ENCODE measurements around the gene ZNF578. TPM values are rescaled to one million over a fixed set of nuclear protein-coding genes. Genes with fewer than 3 reads are reported as not detected.

ZNF578 gene
- total and polyA plus RNA-seq, 2 of the 4 experiments (the other 2 are of a cell fraction), result 1.4 to 4.1 TPM

DNA sequence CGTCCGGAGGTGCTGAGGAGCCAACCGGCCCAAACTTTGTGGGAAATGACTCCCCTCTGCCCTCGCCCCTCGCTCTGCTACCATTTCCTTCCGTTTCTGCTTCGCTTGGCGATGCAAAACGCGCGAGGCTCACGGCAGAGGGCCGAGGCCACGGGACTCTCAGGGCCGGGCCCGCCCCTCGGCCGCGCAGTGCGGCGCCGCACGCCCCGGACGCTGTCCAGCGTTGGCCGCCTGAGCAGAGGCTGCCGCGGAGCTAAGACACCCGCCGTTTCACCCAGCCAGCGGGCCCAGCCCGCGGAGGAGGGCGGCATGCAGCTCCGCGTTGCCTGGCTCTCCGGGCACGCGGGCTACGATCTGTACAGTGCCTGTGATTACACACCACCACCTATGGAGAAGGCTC, 2.1 kb upstream of the ZNF578 start:
- Histone ChIP-seq H3K27ac (ENCODE audit: insufficient read depth, low read length) (no peak overlapping the region), H2AFZ (replicated peaks; ENCODE audit: low read length, poor library complexity) (peak overlapping the region; percentile 70)
- no peak for ATAC-seq (ENCODE audit: low read depth)

More for the DNA sequence above, 2.1 kb upstream of the ZNF578 start:
- no peak overlapping the region for H4K5ac ChIP-seq (ENCODE audit: low read depth, low read length)
- H2AK5ac ChIP-seq (ENCODE audit: low read depth, low read length), result no peak overlapping the region
- peaks cover 30% of the 10 kb centered on the region for H3K9me3 ChIP-seq (ENCODE audit: control insufficient read depth, insufficient read depth, low read length)
- no TSS peak for BruUV-seq (replicated peaks)
- no peak overlapping the region for H3K56ac ChIP-seq (ENCODE audit: extremely low read depth, insufficient read depth, low read length)
- no peak overlapping the region for H2BK15ac ChIP-seq (ENCODE audit: low read depth, low read length)
- H3K4me2 ChIP-seq (ENCODE audit: low read depth, low read length), result peak overlapping the region; percentile 22; the same call in 1 of the 2 replicates
- in situ Hi-C loops (cut with MboI; ENCODE audit: low sequenced_read_pairs), result no loop called here
- H4K91ac ChIP-seq (ENCODE audit: insufficient read depth, low read depth, low read length), result no peak overlapping the region
- H2AK9ac ChIP-seq (replicated peaks; ENCODE audit: low read depth, low read length, poor library complexity), result no peak overlapping the region
- CTCF ChIA-PET, result no interaction called here
- peaks cover 2% of the 10 kb centered on the region; the same call in 1 of the 2 replicates for H3K36me3 ChIP-seq (ENCODE audit: control insufficient read depth, insufficient read depth, low read length)
- H3K27me3 ChIP-seq (ENCODE audit: control insufficient read depth, insufficient read depth, low read length), result no peaks in the 10 kb centered on the region
- WGBS, 2 experiments (ENCODE audit: extremely low coverage in 2 of 2, insufficient read length in 1 of 2), result no CpG with 5 or more reads among the region's 41 CpGs
- H4K8ac ChIP-seq (ENCODE audit: low read depth in 2 of 2, low read length in 2 of 2), result no peak overlapping the region
- no peak overlapping the region for H3K4me3 ChIP-seq (ENCODE audit: insufficient read depth, low read depth, low read length)
- POLR2A ChIA-PET (ENCODE audit: unreplicated experiment), result no interaction called here
- no peak for TF ChIP-seq MXI1 (IDR thresholded peaks at IDR 0.05; ENCODE audit: borderline replicate concordance, low read depth, low read length)
- TF ChIP-seq, protein P1, sequence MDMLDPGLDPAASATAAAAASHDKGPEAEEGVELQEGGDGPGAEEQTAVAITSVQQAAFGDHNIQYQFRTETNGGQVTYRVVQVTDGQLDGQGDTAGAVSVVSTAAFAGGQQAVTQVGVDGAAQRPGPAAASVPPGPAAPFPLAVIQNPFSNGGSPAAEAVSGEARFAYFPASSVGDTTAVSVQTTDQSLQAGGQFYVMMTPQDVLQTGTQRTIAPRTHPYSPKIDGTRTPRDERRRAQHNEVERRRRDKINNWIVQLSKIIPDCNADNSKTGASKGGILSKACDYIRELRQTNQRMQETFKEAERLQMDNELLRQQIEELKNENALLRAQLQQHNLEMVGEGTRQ (IDR thresholded peaks at IDR 0.05; ENCODE audit: low read depth, low read length), result no peak
- no peak for TF ChIP-seq BHLHE40 (IDR thresholded peaks at IDR 0.05; ENCODE audit: low read depth, low read length)
- TF ChIP-seq, protein P2, sequence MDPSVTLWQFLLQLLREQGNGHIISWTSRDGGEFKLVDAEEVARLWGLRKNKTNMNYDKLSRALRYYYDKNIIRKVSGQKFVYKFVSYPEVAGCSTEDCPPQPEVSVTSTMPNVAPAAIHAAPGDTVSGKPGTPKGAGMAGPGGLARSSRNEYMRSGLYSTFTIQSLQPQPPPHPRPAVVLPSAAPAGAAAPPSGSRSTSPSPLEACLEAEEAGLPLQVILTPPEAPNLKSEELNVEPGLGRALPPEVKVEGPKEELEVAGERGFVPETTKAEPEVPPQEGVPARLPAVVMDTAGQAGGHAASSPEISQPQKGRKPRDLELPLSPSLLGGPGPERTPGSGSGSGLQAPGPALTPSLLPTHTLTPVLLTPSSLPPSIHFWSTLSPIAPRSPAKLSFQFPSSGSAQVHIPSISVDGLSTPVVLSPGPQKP (IDR thresholded peaks at IDR 0.05; ENCODE audit: borderline replicate concordance, low read depth, low read length), result no peak
- TF ChIP-seq CHD1 (IDR thresholded peaks at IDR 0.05; ENCODE audit: low read depth, low read length), result no peak
- TF ChIP-seq NFE2L2 (IDR thresholded peaks at IDR 0.05; ENCODE audit: low read depth, low read length), result no peak
- TF ChIP-seq, protein P3, sequence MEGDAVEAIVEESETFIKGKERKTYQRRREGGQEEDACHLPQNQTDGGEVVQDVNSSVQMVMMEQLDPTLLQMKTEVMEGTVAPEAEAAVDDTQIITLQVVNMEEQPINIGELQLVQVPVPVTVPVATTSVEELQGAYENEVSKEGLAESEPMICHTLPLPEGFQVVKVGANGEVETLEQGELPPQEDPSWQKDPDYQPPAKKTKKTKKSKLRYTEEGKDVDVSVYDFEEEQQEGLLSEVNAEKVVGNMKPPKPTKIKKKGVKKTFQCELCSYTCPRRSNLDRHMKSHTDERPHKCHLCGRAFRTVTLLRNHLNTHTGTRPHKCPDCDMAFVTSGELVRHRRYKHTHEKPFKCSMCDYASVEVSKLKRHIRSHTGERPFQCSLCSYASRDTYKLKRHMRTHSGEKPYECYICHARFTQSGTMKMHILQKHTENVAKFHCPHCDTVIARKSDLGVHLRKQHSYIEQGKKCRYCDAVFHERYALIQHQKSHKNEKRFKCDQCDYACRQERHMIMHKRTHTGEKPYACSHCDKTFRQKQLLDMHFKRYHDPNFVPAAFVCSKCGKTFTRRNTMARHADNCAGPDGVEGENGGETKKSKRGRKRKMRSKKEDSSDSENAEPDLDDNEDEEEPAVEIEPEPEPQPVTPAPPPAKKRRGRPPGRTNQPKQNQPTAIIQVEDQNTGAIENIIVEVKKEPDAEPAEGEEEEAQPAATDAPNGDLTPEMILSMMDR (conservative IDR thresholded peaks at IDR 0.05; ENCODE audit: low read depth, low read length), result no peak
- TF ChIP-seq SMC3 (IDR thresholded peaks at IDR 0.05; ENCODE audit: low read depth, low read length), result no peak
- no peak for TF ChIP-seq POLR2A (IDR thresholded peaks at IDR 0.05; ENCODE audit: low read depth, low read length)
- TF ChIP-seq MAFK (IDR thresholded peaks at IDR 0.05; ENCODE audit: low read depth, low read length), result no peak
- TF ChIP-seq RAD21 (IDR thresholded peaks at IDR 0.05; ENCODE audit: low read length), result no peak
- TF ChIP-seq MAZ (IDR thresholded peaks at IDR 0.05; ENCODE audit: borderline replicate concordance, low read depth, low read length), result no peak
- no peak for TF ChIP-seq CEBPB (IDR thresholded peaks at IDR 0.05; ENCODE audit: low read depth, low read length)
- TF ChIP-seq FOS (IDR thresholded peaks at IDR 0.05; ENCODE audit: low read depth, low read length), result no peak
- TF ChIP-seq RFX5 (IDR thresholded peaks at IDR 0.05; ENCODE audit: low read depth, low read length), result no peak
- TF ChIP-seq RCOR1 (IDR thresholded peaks at IDR 0.05; ENCODE audit: insufficient replicate concordance, low read length), result no peak
- no peaks in the 10 kb centered on the region for H3K9me1 ChIP-seq (ENCODE audit: insufficient read depth, low read length)
- H3K4me1 ChIP-seq (ENCODE audit: control insufficient read depth, insufficient read depth, low read length), result no peaks in the 10 kb centered on the region
- H4K20me1 ChIP-seq (ENCODE audit: insufficient read depth, low read length), result no peaks in the 10 kb centered on the region
- no peak overlapping the region for H2BK120ac ChIP-seq (ENCODE audit: low read depth, low read length)
- H2BK20ac ChIP-seq (ENCODE audit: low read depth, low read length), result no peak overlapping the region
- dilution Hi-C loops (cut with HindIII; ENCODE audit: low sequenced_read_pairs, unreplicated experiment), result no loop called here
- peaks cover 0 to 6% of the 10 kb centered on the region in 2 experiments; a peak in 1 of 4 replicates for H3K79me1 ChIP-seq (ENCODE audit: low read depth in 1 of 2, low read length in 2 of 2)
- no peak overlapping the region for H2BK5ac ChIP-seq (ENCODE audit: low read depth, low read length, poor library complexity, severe bottlenecking)
- H3K23ac ChIP-seq (ENCODE audit: low read depth, low read length), result no peak overlapping the region
- no peak overlapping the region for H3K4ac ChIP-seq (ENCODE audit: low read depth, low read length)
- intact Hi-C loops (cut with micrococcal nuclease), result no loop called here
- no peak overlapping the region for H3K18ac ChIP-seq (ENCODE audit: low read depth, low read length)
- no peak overlapping the region for H3K9ac ChIP-seq (ENCODE audit: low read depth, low read length)
- no peak overlapping the region for H3K14ac ChIP-seq (replicated peaks; ENCODE audit: low read depth, low read length)
- DNase-seq, result no peak
